GM19193 (cell line): ENCODE measurements around the gene MAP3K14.

Experiments used
- POLR2A ChIP-seq: IDR thresholded peaks from 4 replicates; pipeline ENCODE4 v1.6.1; 2011; ENCODE audit not compliant: insufficient read depth, insufficient read length; ENCODE audit errors: extremely low read depth

MAP3K14 gene

DNA sequence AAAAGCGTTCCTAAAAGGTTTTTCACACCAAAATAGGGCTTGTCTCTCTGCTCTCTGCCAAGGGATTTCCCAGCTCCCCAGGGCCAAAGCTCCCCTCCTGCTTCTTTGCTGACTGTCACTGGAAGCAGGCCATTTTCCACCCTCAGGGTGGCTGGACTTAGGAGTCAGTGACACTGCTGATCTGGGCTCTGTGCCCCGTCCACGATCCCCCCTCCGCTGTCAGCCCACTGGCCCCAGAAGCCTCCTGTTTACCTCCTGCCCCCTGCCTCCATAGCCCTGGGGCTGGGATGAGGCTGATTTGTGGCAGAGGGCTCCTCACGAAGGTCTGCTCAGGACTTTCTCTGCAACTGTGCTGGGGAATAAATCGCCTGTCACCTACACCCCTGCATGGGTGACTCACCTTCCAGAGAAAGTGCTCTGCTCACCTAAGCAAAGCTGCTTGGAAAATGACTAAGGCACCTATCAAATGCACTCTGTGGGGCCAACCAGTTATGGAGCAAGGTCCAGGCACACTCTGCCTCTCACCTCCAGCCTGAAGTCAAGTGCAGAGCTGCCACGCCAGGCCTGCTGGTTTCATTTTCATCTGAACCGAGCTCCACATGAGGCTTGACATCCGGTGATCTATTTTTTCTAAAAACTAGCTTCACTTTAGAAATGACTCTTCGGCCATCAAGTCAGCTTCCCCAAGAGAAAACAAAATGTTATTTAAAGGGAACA is 4.9 kb downstream of the MAP3K14 start:
- TF ChIP-seq POLR2A, result peak; percentile 56

- TF ChIP-seq POLR2A, result no peak
Measured at GRCh38 chr17:45311401-45311759, 5.4 kb downstream of the MAP3K14 start.

DNA sequence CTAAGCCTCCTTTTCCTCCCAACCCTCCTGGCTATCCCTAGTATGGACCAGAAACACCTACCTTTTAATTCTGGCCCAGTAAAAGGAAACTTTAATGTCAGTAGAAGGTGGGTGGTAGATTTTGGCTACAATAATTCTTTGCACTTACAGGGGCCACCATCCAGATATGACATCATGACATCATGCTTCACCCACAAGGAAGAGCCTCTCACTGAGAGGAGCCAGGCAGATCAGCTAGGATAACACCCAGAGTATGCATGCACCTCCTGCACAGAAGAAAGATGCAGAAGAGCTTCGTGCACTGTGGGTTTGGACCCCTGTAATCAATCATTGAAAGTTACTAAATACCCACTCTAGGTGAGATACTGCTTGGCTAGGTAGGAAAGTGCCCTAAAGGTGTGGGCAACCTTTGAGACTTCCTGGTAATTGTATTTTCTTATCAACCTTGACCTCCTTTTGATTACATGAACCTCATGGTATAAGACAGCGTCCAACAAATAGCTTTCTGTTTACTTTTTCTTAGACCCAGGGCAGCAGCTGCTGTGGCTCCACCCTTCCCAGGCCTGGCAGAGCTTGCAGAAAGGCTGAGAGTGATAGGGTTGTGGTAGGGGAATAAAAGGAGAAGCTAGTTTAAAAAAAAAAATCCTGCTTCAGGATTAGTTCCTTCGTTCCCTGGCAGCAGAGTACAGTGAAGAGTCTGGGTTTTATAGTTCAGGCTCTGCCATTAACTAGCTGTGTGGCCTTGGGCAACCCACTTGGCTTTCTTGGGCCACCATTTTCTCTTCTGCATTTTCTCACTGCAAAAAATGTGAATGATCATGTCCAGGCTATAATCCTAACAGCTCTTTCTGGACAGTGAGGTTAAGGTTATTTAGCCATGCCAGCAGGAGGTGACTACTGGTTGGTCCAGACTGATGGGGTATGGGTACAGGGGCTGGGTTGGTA is 6.2 kb downstream of the MAP3K14 start:
- no peak for TF ChIP-seq POLR2A

GRCh38 chr17:45309400-45309799 is 7.4 kb downstream of the MAP3K14 start:
- no peak for TF ChIP-seq POLR2A

- TF ChIP-seq POLR2A, result no peak
Measured at GRCh38 chr17:45308840-45309239, 8.0 kb downstream of the MAP3K14 start.

DNA sequence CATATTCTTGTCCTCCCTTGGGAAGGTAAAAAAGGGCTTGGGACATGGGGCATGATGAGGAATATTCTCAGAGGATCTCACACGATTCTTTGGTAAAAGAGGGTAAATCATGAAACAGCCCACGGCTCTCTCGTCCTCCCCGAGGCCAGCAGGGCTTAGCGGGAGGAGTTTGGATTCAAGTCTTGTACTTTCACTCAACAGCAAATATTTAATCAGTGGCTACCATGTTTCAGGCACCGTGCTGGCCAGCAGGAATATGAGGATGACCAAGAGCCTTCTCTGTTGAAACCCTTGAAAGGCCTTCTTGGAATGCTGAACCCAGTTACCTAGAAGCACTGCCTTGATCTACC is 8.8 kb downstream of the MAP3K14 start:
- no peak for TF ChIP-seq POLR2A

GRCh38 chr17:45307290-45308015 is 9.4 kb downstream of the MAP3K14 start:
- no peak for TF ChIP-seq POLR2A

DNA sequence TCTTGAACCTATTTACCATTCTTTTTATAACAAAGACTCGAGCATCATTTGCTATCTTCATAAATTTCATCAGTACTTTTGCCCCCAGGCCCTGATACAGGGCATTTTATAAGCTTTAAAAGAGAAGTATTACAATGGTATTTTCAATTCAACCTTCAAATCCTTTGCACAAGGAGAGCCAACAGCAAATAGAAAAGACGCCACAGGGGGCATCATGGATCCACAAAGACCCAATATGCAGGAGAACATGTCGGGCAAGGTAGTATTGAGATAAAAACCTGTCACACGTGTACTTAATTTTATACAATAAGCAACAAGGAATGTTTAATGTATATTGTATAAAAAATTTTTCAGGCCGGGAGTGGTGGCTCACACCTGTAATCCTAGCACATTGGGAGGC is 10.2 kb downstream of the MAP3K14 start:
- TF ChIP-seq POLR2A, result no peak

DNA sequence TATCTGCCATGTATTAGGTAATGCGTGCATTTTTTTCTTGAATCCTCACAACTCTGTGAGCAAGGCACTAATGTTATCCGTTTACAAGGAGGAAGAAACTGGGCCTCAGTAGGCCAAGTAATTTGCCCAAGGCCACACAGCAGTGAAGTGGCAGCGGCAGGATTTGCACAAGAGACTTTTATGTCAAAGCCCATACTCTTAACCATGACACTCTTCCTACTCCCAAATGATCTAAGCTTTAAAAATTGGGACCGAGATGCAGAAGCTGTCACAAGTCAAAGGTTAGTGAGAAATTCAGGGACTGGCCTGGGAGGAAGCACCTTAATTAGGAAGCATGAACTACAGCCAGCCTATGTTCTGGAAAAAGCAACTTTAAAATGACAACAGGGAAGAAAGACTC is 10.7 kb downstream of the MAP3K14 start:
- no peak for TF ChIP-seq POLR2A

GRCh38 chr17:45305530-45306087 is 11.2 kb downstream of the MAP3K14 start:
- no peak for TF ChIP-seq POLR2A

DNA sequence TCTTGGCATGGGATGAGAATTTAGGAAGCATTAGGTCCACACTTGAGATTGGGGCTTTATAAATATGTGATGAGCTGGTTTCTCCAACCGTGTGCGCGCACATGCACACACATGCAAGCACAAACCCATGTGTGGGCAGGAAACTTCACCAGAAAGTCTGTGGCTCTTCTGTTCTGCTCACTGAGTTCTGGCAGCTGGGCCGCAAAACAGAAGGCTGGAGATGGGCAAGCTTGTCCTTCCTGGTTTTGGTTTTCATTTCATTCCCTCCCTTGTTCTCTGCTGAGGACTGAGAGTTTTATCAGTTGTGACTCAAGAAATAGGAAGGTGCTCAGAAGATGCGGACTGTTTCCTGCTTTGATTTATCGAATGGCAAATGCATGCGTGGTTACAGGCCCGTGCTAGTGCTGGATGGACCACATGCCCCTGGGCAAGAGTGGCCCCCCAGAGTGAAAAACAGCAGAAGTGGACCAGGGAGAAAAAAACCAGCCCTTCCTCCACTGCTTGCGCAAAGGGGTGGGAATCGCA is 14.1 kb downstream of the MAP3K14 start:
- TF ChIP-seq POLR2A, result no peak

- no peak for TF ChIP-seq POLR2A
Measured at GRCh38 chr17:45301674-45302073, 15.1 kb downstream of the MAP3K14 start.

- peak; percentile 19 for TF ChIP-seq POLR2A
Measured at GRCh38 chr17:45300060-45300751, 16.6 kb downstream of the MAP3K14 start.

DNA sequence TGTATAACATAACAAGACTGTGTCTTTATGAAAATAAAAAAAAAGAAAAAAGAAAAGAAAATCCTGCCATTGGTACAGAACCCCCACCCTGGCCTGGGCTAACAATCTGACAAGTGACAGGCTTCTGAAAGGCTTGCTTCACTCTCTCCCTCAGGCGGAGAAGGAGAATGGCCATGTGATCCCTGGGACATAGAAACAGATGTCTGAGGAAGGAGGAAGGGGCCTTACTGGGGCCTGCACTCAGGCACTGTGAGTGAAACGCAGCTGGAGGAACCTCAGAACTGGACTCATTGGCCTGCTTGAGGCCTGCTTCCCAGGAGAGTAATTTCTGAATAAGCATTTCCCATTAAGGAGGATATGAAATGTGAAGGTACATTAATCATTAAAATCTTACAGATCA is 17.5 kb downstream of the MAP3K14 start:
- TF ChIP-seq POLR2A, result no peak
